Amniotic epithelial cell (primary cell): ENCODE results near the gene MARCKSL1.
"Not testable (repeated sequence)": the region's sequence is repeated elsewhere in the genome, so short reads cannot be mapped to it uniquely, and the experiment has no call there.

ENCODE experiments used
- DNase-seq: peaks from one replicate; pipeline ENCODE4 v3.0.0-alpha.2; 2010; ENCODE audit warnings: low read depth

The MARCKSL1 gene

GRCh38 chr1:32335790-32336590 is at the start of gene MARCKSL1:
Gene MARCKSL1 (minus strand): TSS chr1:32336233. CDS start chr1:32336033, 200 bp downstream.
- peak; percentile 38 for DNase-seq

- no peak for DNase-seq
Measured at GRCh38 chr1:32380057-32380456, 44.0 kb upstream of the MARCKSL1 start.

- DNase-seq = no peak
Measured at GRCh38 chr1:32377541-32378220, 41.6 kb upstream of the MARCKSL1 start.

- DNase-seq = no peak
Measured at GRCh38 chr1:32376199-32376598, 40.2 kb upstream of the MARCKSL1 start.

GRCh38 chr1:32373996-32374592 is 38.1 kb upstream of the MARCKSL1 start:
- no peak for DNase-seq

GRCh38 chr1:32372149-32372756 is 36.2 kb upstream of the MARCKSL1 start:
- DNase-seq = no peak

- DNase-seq = no peak
Measured at GRCh38 chr1:32367912-32368635, 32.0 kb upstream of the MARCKSL1 start.

GRCh38 chr1:32365445-32365844 is 29.4 kb upstream of the MARCKSL1 start:
- DNase-seq = no peak

GRCh38 chr1:32364836-32365235 is 28.8 kb upstream of the MARCKSL1 start:
- no peak for DNase-seq

GRCh38 chr1:32363713-32364112 is 27.7 kb upstream of the MARCKSL1 start:
- DNase-seq = no peak

GRCh38 chr1:32362474-32363313 is 26.7 kb upstream of the MARCKSL1 start, which contains the start of the genes FAM229A and TSSK3:
Gene FAM229A (minus strand): TSS chr1:32362485. CDS start chr1:32362091, 394 bp downstream.
Gene TSSK3 (plus strand): TSS chr1:32362539. CDS start chr1:32362702, 163 bp downstream.
- DNase-seq = no peak

GRCh38 chr1:32361674-32362473 is 25.8 kb upstream of the MARCKSL1 start:
- DNase-seq = peak; percentile 34

- DNase-seq = no peak
Measured at GRCh38 chr1:32361308-32361673, 25.3 kb upstream of the MARCKSL1 start.

- DNase-seq = no peak
Measured at GRCh38 chr1:32358435-32358834, 22.4 kb upstream of the MARCKSL1 start.

- DNase-seq = no peak
Measured at GRCh38 chr1:32357614-32358013, 21.6 kb upstream of the MARCKSL1 start.

- no peak for DNase-seq
Measured at GRCh38 chr1:32356478-32356877, 20.4 kb upstream of the MARCKSL1 start.

GRCh38 chr1:32355778-32356177 is 19.7 kb upstream of the MARCKSL1 start:
- not testable (repeated sequence) for DNase-seq

- DNase-seq = peak; percentile 97
Measured at GRCh38 chr1:32353886-32354570, 18.0 kb upstream of the MARCKSL1 start.

- no peak for DNase-seq
Measured at GRCh38 chr1:32353431-32353830, 17.4 kb upstream of the MARCKSL1 start.
